CD14-positive monocyte (primary cell): ENCODE data around the gene HLA-DQA1. TPM values are rescaled to one million over a fixed set of nuclear protein-coding genes. Genes with fewer than 3 reads are reported as not detected.
"Not testable (repeated sequence)": the region's sequence is repeated elsewhere in the genome, so short reads cannot be mapped to it uniquely, and the experiment has no call there.

Experiments
- DNase-seq, 3 donors: peaks; one replicate each; pipeline ENCODE4 v3.0.0-alpha.2; 2011 to 2022
- H2AFZ ChIP-seq: 2 replicates; pipeline ENCODE4 v1.6.0; 2012; ENCODE audit warnings: mild to moderate bottlenecking, low read depth, low read length, inconsistent platforms; ENCODE audit not compliant: insufficient read depth, poor library complexity, severe bottlenecking
- H3K27ac ChIP-seq, 2 donors: 1 replicate in 1 of 2; 2 replicates in 1 of 2; pipeline ENCODE4 v1.5.1; 2012 to 2013; ENCODE audit warnings: low read length in 2 of 2, control low read depth in 1 of 2, inconsistent platforms in 1 of 2, low read depth in 1 of 2, mild to moderate bottlenecking in 1 of 2
- H3K27me3 ChIP-seq, 2 donors: one replicate each; pipeline versions ENCODE4 v1.6.0 to v1.6.1; 2011 to 2013; ENCODE audit warnings: low read length in 2 of 2; ENCODE audit not compliant: control insufficient read depth in 2 of 2, insufficient read depth in 2 of 2
- H3K36me3 ChIP-seq, 2 donors: replicated peaks in 1 of 2; 1 replicate in 1 of 2; 2 replicates in 1 of 2; pipeline versions ENCODE4 v1.5.1 to v1.6.1; 2012 to 2013; ENCODE audit warnings: low read length in 2 of 2, control low read depth in 1 of 2, inconsistent platforms in 1 of 2, mild to moderate bottlenecking in 1 of 2; ENCODE audit not compliant: insufficient read depth in 2 of 2, control insufficient read depth in 1 of 2
- H3K4me1 ChIP-seq, 2 donors: 1 replicate in 1 of 2; 2 replicates in 1 of 2; pipeline versions ENCODE4 v1.5.1 to v1.6.1; 2012 to 2013; ENCODE audit warnings: low read length in 2 of 2, control low read depth in 1 of 2, inconsistent platforms in 1 of 2, mild to moderate bottlenecking in 1 of 2, moderate library complexity in 1 of 2; ENCODE audit not compliant: insufficient read depth in 2 of 2, control insufficient read depth in 1 of 2
- H3K4me2 ChIP-seq: replicated peaks from 2 replicates; pipeline ENCODE3; 2012; ENCODE audit warnings: low read length, moderate library complexity, mild to moderate bottlenecking; ENCODE audit not compliant: poor library complexity, severe bottlenecking; ENCODE audit errors: extremely low read depth
- H3K4me3 ChIP-seq, 3 experiments: fragments of 200-600 bp in 1 of 3; sonication (generic) in 1 of 3; replicated peaks in 1 of 3; 1 replicate in 2 of 3; 2 replicates in 1 of 3; pipeline ENCODE4 v1.5.1; 2011 to 2013; ENCODE audit warnings: low read length in 3 of 3, mild to moderate bottlenecking in 3 of 3, control low read depth in 2 of 3, low read depth in 2 of 3, inconsistent platforms in 1 of 3, moderate library complexity in 1 of 3
- H3K79me2 ChIP-seq: 2 replicates; pipeline ENCODE4 v1.6.0; 2012; ENCODE audit warnings: mild to moderate bottlenecking, control low read depth, inconsistent platforms, low read length, moderate library complexity; ENCODE audit not compliant: insufficient read depth
- H3K9ac ChIP-seq: 2 replicates; pipeline ENCODE4 v1.6.0; 2017; ENCODE audit warnings: low read length, mild to moderate bottlenecking; ENCODE audit not compliant: insufficient read depth, poor library complexity, severe bottlenecking
- H3K9me3 ChIP-seq, 2 donors: replicated peaks in 1 of 2; 1 replicate in 1 of 2; 2 replicates in 1 of 2; pipeline versions ENCODE4 v1.5.1 to v1.6.1; 2012 to 2013; ENCODE audit warnings: low read length in 2 of 2, control low read depth in 1 of 2; ENCODE audit not compliant: control insufficient read depth in 1 of 2, insufficient read depth in 1 of 2
- H4K20me1 ChIP-seq: 2 replicates; pipeline ENCODE4 v1.6.0; 2012; ENCODE audit warnings: mild to moderate bottlenecking, low read length, control low read depth, moderate library complexity; ENCODE audit not compliant: insufficient read depth
- H3K27ac Mint-ChIP-seq, 7 donors: one replicate each; pipeline ENCODE4 v1.8.0; 2020; ENCODE audit warnings: mild to moderate bottlenecking in 7 of 7, mixed read lengths in 7 of 7, moderate library complexity in 6 of 7, inconsistent platforms in 2 of 7
- H3K27me3 Mint-ChIP-seq, 3 donors: one replicate each; pipeline ENCODE4 v1.8.0; 2021 to 2022; ENCODE audit warnings: low read depth in 3 of 3, mild to moderate bottlenecking in 3 of 3, mixed read lengths in 3 of 3, moderate library complexity in 3 of 3, inconsistent platforms in 1 of 3
- H3K36me3 Mint-ChIP-seq, 2 donors: one replicate each; pipeline ENCODE4 v1.8.0; 2020; ENCODE audit warnings: mixed read lengths in 2 of 2, inconsistent platforms in 1 of 2, mild to moderate bottlenecking in 1 of 2
- H3K4me1 Mint-ChIP-seq: one replicate; pipeline ENCODE4 v1.8.0; 2020; ENCODE audit warnings: mild to moderate bottlenecking, mixed read lengths
- H3K4me3 Mint-ChIP-seq, 2 donors: one replicate each; pipeline ENCODE4 v1.8.0; 2020; ENCODE audit warnings: mild to moderate bottlenecking in 2 of 2, mixed read lengths in 2 of 2, moderate library complexity in 1 of 2
- H3K9me3 Mint-ChIP-seq, 7 donors: one replicate each; pipeline ENCODE4 v1.8.0; 2020 to 2022; ENCODE audit warnings: mixed read lengths in 7 of 7, mild to moderate bottlenecking in 6 of 7, moderate library complexity in 6 of 7, inconsistent platforms in 2 of 7
- CTCF ChIP-seq: fragments of 200-600 bp; IDR thresholded peaks from one replicate; pipeline ENCODE4 v1.8.0; 2022; ENCODE audit warnings: antibody characterized with exemption, mild to moderate bottlenecking
- WGBS: methylation state at CpG from one replicate; pipeline ENCODE4 v1.1.5; 2013; ENCODE audit warnings: missing lambda C conversion rate; ENCODE audit not compliant: insufficient coverage; 5-methylcytosine and 5-hydroxymethylcytosine counted together
- intact Hi-C, 2 donors: fragments of 100-400 bp; cut with micrococcal nuclease; formaldehyde crosslinking; loops; one replicate each; pipeline versions ENCODE4 v1.15.0 to v1.15.1; 2023
- polyA plus RNA-seq, 3 donors: library from polyadenylated mRNA; depleted of rRNA in 1 of 3; unstranded in 2 of 3; stranded (reverse) in 1 of 3; fragments of 300-500 nt in 2 of 3; fragments of >200 nt in 1 of 3; fragmentation: Illumina TruSeq in 2 of 3; gene quantifications; 1 replicate in 2 of 3; 2 replicates in 1 of 3; pipeline ENCODE4 v1.2.3, GENCODE V29; 2012 to 2021

The HLA-DQA1 gene
- polyA plus RNA-seq, 3 donors = 98.1 to 191 (median 117) TPM

- H3K4me2 ChIP-seq, H3K4me3 Mint-ChIP-seq, H3K4me3 ChIP-seq, H4K20me1 ChIP-seq, H2AFZ ChIP-seq, H3K9ac ChIP-seq, H3K4me1 ChIP-seq, DNase-seq, H3K9me3 ChIP-seq, H3K27me3 Mint-ChIP-seq, H3K79me2 ChIP-seq, H3K27me3 ChIP-seq, intact Hi-C loops, H3K27ac ChIP-seq: not testable (repeated sequence)
- H3K36me3 ChIP-seq = peaks cover 11 to 32% of the 10 kb centered on the region in 2 donors
- peaks cover 26% of the 10 kb centered on the region for H3K4me1 Mint-ChIP-seq
- H3K27ac Mint-ChIP-seq = peak overlapping the region in 4 of 7 donors; percentile 8 to 72 (median 56)
- H3K9me3 Mint-ChIP-seq = peaks cover 0 to 12% (median 0%) of the 10 kb centered on the region in 7 donors
- peaks cover 46 to 49% of the 10 kb centered on the region in 2 donors for H3K36me3 Mint-ChIP-seq
Measured at GRCh38 chr6:32657819-32658218, 20.6 kb downstream of the HLA-DQA1 start.

- Mint-ChIP-seq H3K36me3 (peaks cover 52 to 54% of the 10 kb centered on the region in 2 donors), H3K27me3 (peaks cover 0 to 5% (median 1%) of the 10 kb centered on the region in 3 donors), H3K4me3 (no peak overlapping the region), H3K27ac (peak overlapping the region in 6 of 7 donors; percentile 42 to 78 (median 56)), H3K9me3 (peaks cover 0 to 12% (median 0%) of the 10 kb centered on the region in 7 donors), H3K4me1 (peaks cover 31% of the 10 kb centered on the region)
- H3K9me3 ChIP-seq = no peaks in the 10 kb centered on the region
- DNase-seq = no peak
- TF ChIP-seq CTCF = no peak
- no peaks in the 10 kb centered on the region for H4K20me1 ChIP-seq
- H3K27ac ChIP-seq = no peak overlapping the region
- no peak overlapping the region for H3K9ac ChIP-seq
- H3K4me1 ChIP-seq = peaks cover 5 to 8% of the 10 kb centered on the region in 2 donors
- intact Hi-C loops = no loop called here
- WGBS = 79% methylated on average over 4 of the region's 6 CpGs
- no peak overlapping the region for H3K4me3 ChIP-seq
- no peaks in the 10 kb centered on the region for H3K27me3 ChIP-seq
- no peak overlapping the region for H2AFZ ChIP-seq
- H3K79me2 ChIP-seq = no peaks in the 10 kb centered on the region
- H3K36me3 ChIP-seq = peaks cover 11 to 32% of the 10 kb centered on the region in 2 donors
- H3K4me2 ChIP-seq = no peak overlapping the region
Measured at GRCh38 chr6:32658268-32658897, 21.2 kb downstream of the HLA-DQA1 start.
